ENCODE measurements around the gene LGALS3BP. TPM values are rescaled to one million over a fixed set of nuclear protein-coding genes. Genes with fewer than 3 reads are reported as not detected.

The LGALS3BP gene
- total RNA-seq, 1 donor from 2014 or later: 78.5 TPM

- DNase-seq (ENCODE audit: low spot score): no peak
- peak overlapping the region; percentile 65 for H3K27ac Mint-ChIP-seq
- no peaks in the 10 kb centered on the region for H3K9me3 Mint-ChIP-seq
- H3K27me3 Mint-ChIP-seq (ENCODE audit: insufficient read depth): no peaks in the 10 kb centered on the region
- H3K4me3 Mint-ChIP-seq: peak overlapping the region; percentile 74
- H3K4me1 Mint-ChIP-seq (ENCODE audit: low read depth): peaks cover 10% of the 10 kb centered on the region
- intact Hi-C loops (cut with micrococcal nuclease): no loop called here
- peaks cover 13% of the 10 kb centered on the region for H3K36me3 Mint-ChIP-seq (ENCODE audit: low read depth)
These were observed 2.6 kb downstream of the LGALS3BP start for GRCh38 chr17:78976907-78977680.

- peaks cover 18% of the 10 kb centered on the region for H3K4me1 Mint-ChIP-seq (ENCODE audit: low read depth)
- no peak for DNase-seq (ENCODE audit: low spot score)
- no peak overlapping the region for H3K27ac Mint-ChIP-seq
- H3K36me3 Mint-ChIP-seq (ENCODE audit: low read depth): peaks cover 19% of the 10 kb centered on the region
- intact Hi-C loops (cut with micrococcal nuclease): no loop called here
- no peaks in the 10 kb centered on the region for H3K9me3 Mint-ChIP-seq
- peaks cover 2% of the 10 kb centered on the region for H3K27me3 Mint-ChIP-seq (ENCODE audit: insufficient read depth)
- H3K4me3 Mint-ChIP-seq: no peak overlapping the region
These were observed 4.8 kb downstream of the LGALS3BP start for GRCh38 chr17:78974635-78975591.

- DNase-seq (ENCODE audit: low spot score): no peak
- Mint-ChIP-seq H3K27ac (no peak overlapping the region), H3K36me3 (ENCODE audit: low read depth) (peaks cover 19% of the 10 kb centered on the region), H3K4me1 (ENCODE audit: low read depth) (peaks cover 18% of the 10 kb centered on the region), H3K4me3 (no peak overlapping the region), H3K27me3 (ENCODE audit: insufficient read depth) (peaks cover 2% of the 10 kb centered on the region), H3K9me3 (no peaks in the 10 kb centered on the region)
- intact Hi-C loops (cut with micrococcal nuclease): no loop called here
These were observed 5.8 kb downstream of the LGALS3BP start for GRCh38 chr17:78973792-78974520.

- Mint-ChIP-seq H3K4me1 (ENCODE audit: low read depth) (peaks cover 18% of the 10 kb centered on the region), H3K36me3 (ENCODE audit: low read depth) (peaks cover 19% of the 10 kb centered on the region), H3K27ac (no peak overlapping the region), H3K27me3 (ENCODE audit: insufficient read depth) (peaks cover 2% of the 10 kb centered on the region), H3K4me3 (no peak overlapping the region), H3K9me3 (no peaks in the 10 kb centered on the region)
- no peak for DNase-seq (ENCODE audit: low spot score)
- intact Hi-C loops (cut with micrococcal nuclease): no loop called here
These were observed 6.5 kb downstream of the LGALS3BP start for GRCh38 chr17:78973196-78973595.

- Mint-ChIP-seq H3K4me1 (ENCODE audit: low read depth) (peaks cover 14% of the 10 kb centered on the region), H3K4me3 (no peak overlapping the region), H3K27ac (no peak overlapping the region), H3K27me3 (ENCODE audit: insufficient read depth) (peaks cover 2% of the 10 kb centered on the region), H3K36me3 (ENCODE audit: low read depth) (peaks cover 18% of the 10 kb centered on the region), H3K9me3 (no peaks in the 10 kb centered on the region)
- no peak for DNase-seq (ENCODE audit: low spot score)
- intact Hi-C loops (cut with micrococcal nuclease): no loop called here
These were observed 7.1 kb downstream of the LGALS3BP start for GRCh38 chr17:78972507-78973105.

GRCh38 chr17:78971756-78972506, 7.8 kb downstream of the LGALS3BP start:
- peaks cover 8% of the 10 kb centered on the region for H3K4me1 Mint-ChIP-seq (ENCODE audit: low read depth)
- intact Hi-C loops (cut with micrococcal nuclease): loop anchor here (1.0 kb wide), 2 partner anchors 107 to 475 kb away; no protein-coding TSS in a partner anchor
- peaks cover 2% of the 10 kb centered on the region for H3K27me3 Mint-ChIP-seq (ENCODE audit: insufficient read depth)
- DNase-seq (ENCODE audit: low spot score): no peak
- no peak overlapping the region for H3K27ac Mint-ChIP-seq
- H3K36me3 Mint-ChIP-seq (ENCODE audit: low read depth): peaks cover 16% of the 10 kb centered on the region
- H3K4me3 Mint-ChIP-seq: no peak overlapping the region
- H3K9me3 Mint-ChIP-seq: no peaks in the 10 kb centered on the region

- peak; percentile 58 for DNase-seq (ENCODE audit: low spot score)
- peaks cover 2% of the 10 kb centered on the region for H3K27me3 Mint-ChIP-seq (ENCODE audit: insufficient read depth)
- H3K4me1 Mint-ChIP-seq (ENCODE audit: low read depth): peaks cover 7% of the 10 kb centered on the region
- peak overlapping the region; percentile 40 for H3K27ac Mint-ChIP-seq
- H3K36me3 Mint-ChIP-seq (ENCODE audit: low read depth): peaks cover 16% of the 10 kb centered on the region
- no peak overlapping the region for H3K4me3 Mint-ChIP-seq
- H3K9me3 Mint-ChIP-seq: no peaks in the 10 kb centered on the region
- intact Hi-C loops (cut with micrococcal nuclease): loop anchor here (1.0 kb wide), 2 partner anchors 106 to 474 kb away; no protein-coding TSS in a partner anchor
These were observed 8.6 kb downstream of the LGALS3BP start for GRCh38 chr17:78970834-78971755.

GRCh38 chr17:78969865-78970264, 9.9 kb downstream of the LGALS3BP start:
- H3K27me3 Mint-ChIP-seq (ENCODE audit: insufficient read depth): peaks cover 2% of the 10 kb centered on the region
- intact Hi-C loops (cut with micrococcal nuclease): no loop called here
- no peaks in the 10 kb centered on the region for H3K9me3 Mint-ChIP-seq
- H3K4me3 Mint-ChIP-seq: no peak overlapping the region
- no peak for DNase-seq (ENCODE audit: low spot score)
- peaks cover 13% of the 10 kb centered on the region for H3K36me3 Mint-ChIP-seq (ENCODE audit: low read depth)
- no peak overlapping the region for H3K27ac Mint-ChIP-seq
- peaks cover 7% of the 10 kb centered on the region for H3K4me1 Mint-ChIP-seq (ENCODE audit: low read depth)

GRCh38 chr17:78967782-78968362, 11.9 kb downstream of the LGALS3BP start:
- Mint-ChIP-seq H3K4me1 (ENCODE audit: low read depth) (peaks cover 7% of the 10 kb centered on the region), H3K27ac (no peak overlapping the region), H3K9me3 (no peaks in the 10 kb centered on the region), H3K36me3 (ENCODE audit: low read depth) (peaks cover 10% of the 10 kb centered on the region), H3K4me3 (no peak overlapping the region), H3K27me3 (ENCODE audit: insufficient read depth) (peaks cover 2% of the 10 kb centered on the region)
- DNase-seq (ENCODE audit: low spot score): no peak
- intact Hi-C loops (cut with micrococcal nuclease): no loop called here

GRCh38 chr17:78966910-78967600, 12.7 kb downstream of the LGALS3BP start:
- Mint-ChIP-seq H3K36me3 (ENCODE audit: low read depth) (peaks cover 6% of the 10 kb centered on the region), H3K27ac (no peak overlapping the region), H3K4me1 (ENCODE audit: low read depth) (peaks cover 7% of the 10 kb centered on the region), H3K9me3 (no peaks in the 10 kb centered on the region), H3K27me3 (ENCODE audit: insufficient read depth) (peaks cover 2% of the 10 kb centered on the region), H3K4me3 (no peak overlapping the region)
- intact Hi-C loops (cut with micrococcal nuclease): no loop called here
- DNase-seq (ENCODE audit: low spot score): no peak

Measured in activated T-helper 1 cell treated with anti-CD3 and anti-CD28 coated beads, Interleukin-12 subunit alpha, Interleukin-12 subunit beta, Interleukin-2, Interleukin-4 antibody, amounts not matched to agents 30 ng/mL and 10 ng/mL and 1 ng/mL, durations not matched to agents 14 hours and 24 hours and 36 hours (primary cell).